ENCODE results near the gene CHM. TPM values are rescaled to one million over a fixed set of nuclear protein-coding genes. Genes with fewer than 3 reads are reported as not detected.
A peak's percentile ranks its signal among the peaks of the same experiment; 100 is the strongest.

Gene CHM, protein sequence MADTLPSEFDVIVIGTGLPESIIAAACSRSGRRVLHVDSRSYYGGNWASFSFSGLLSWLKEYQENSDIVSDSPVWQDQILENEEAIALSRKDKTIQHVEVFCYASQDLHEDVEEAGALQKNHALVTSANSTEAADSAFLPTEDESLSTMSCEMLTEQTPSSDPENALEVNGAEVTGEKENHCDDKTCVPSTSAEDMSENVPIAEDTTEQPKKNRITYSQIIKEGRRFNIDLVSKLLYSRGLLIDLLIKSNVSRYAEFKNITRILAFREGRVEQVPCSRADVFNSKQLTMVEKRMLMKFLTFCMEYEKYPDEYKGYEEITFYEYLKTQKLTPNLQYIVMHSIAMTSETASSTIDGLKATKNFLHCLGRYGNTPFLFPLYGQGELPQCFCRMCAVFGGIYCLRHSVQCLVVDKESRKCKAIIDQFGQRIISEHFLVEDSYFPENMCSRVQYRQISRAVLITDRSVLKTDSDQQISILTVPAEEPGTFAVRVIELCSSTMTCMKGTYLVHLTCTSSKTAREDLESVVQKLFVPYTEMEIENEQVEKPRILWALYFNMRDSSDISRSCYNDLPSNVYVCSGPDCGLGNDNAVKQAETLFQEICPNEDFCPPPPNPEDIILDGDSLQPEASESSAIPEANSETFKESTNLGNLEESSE
- 13.4 TPM for polyA plus RNA-seq (2013, experiment 1 of 4)
- 16.6 TPM for polyA plus RNA-seq (2013, experiment 2 of 4)
- 14.9 TPM for polyA plus RNA-seq (2013, experiment 3 of 4)
- polyA plus RNA-seq (2013, experiment 4 of 4): 14.5 TPM

- Histone ChIP-seq H3K36me3 (ENCODE audit: control insufficient read depth, insufficient read depth, low read length) (no peaks in the 10 kb centered on the region), H3K27me3 (ENCODE audit: control insufficient read depth, insufficient read depth, low read length, poor library complexity, severe bottlenecking) (no peaks in the 10 kb centered on the region), H3K4me3 (ENCODE audit: insufficient read depth, low read depth, low read length) (peak within 1 kb of the TSS; percentile 66), H3K27ac (ENCODE audit: insufficient read depth, low read depth, low read length, poor library complexity, severe bottlenecking) (peak within 1 kb of the TSS; percentile 76), H3K4me1 (ENCODE audit: control insufficient read depth, insufficient read depth, low read length) (peaks cover 5% of the 10 kb centered on the region), H3K9me3 (ENCODE audit: control insufficient read depth, low read length) (no peaks in the 10 kb centered on the region)
- 14% methylated on average over 22 to 25 of the region's 25 CpGs for WGBS, 2 experiments
Observed at GRCh38 chrX:86047174-86047935, at the start of gene CHM. Gene CHM (minus strand): TSS chrX:86047558. CDS start chrX:86047532, 26 bp downstream.

DNA sequence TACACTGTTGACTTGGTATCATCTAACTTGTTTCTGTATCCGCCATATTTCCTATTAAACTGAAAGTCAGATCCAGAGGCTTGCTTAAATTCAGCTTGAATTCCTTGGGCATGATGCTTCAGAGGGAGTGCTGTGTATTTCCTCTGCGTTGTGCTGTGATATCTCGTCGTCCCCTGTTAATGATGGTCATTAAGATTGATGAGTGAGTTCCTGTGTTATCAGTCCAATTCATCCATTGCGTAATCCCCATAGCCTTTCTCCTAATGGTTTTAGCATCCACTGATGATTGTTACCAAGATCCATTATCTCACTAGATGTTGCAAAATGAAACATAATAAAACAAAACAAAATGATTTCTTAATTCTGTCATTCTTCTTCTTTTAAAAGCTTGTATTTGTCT lies 31.3 kb upstream of the CHM start:
- H3K27ac ChIP-seq (ENCODE audit: insufficient read depth, low read depth, low read length, poor library complexity, severe bottlenecking): no peak overlapping the region
- 94 to 100% methylated on average over 4 to 5 of the region's 5 CpGs for WGBS, 2 experiments
- H3K4me1 ChIP-seq (ENCODE audit: control insufficient read depth, insufficient read depth, low read length): no peaks in the 10 kb centered on the region
- H3K9me3 ChIP-seq (ENCODE audit: control insufficient read depth, low read length): no peaks in the 10 kb centered on the region
- H3K27me3 ChIP-seq (ENCODE audit: control insufficient read depth, insufficient read depth, low read length, poor library complexity, severe bottlenecking): no peaks in the 10 kb centered on the region
- H3K4me3 ChIP-seq (ENCODE audit: insufficient read depth, low read depth, low read length): no peak overlapping the region
- H3K36me3 ChIP-seq (ENCODE audit: control insufficient read depth, insufficient read depth, low read length): no peaks in the 10 kb centered on the region

GRCh38 chrX:86066998-86067397 lies 19.6 kb upstream of the CHM start:
- Histone ChIP-seq H3K4me3 (ENCODE audit: insufficient read depth, low read depth, low read length) (no peak overlapping the region), H3K27ac (ENCODE audit: insufficient read depth, low read depth, low read length, poor library complexity, severe bottlenecking) (no peak overlapping the region), H3K27me3 (ENCODE audit: control insufficient read depth, insufficient read depth, low read length, poor library complexity, severe bottlenecking) (no peaks in the 10 kb centered on the region), H3K9me3 (ENCODE audit: control insufficient read depth, low read length) (no peaks in the 10 kb centered on the region), H3K36me3 (ENCODE audit: control insufficient read depth, insufficient read depth, low read length) (no peaks in the 10 kb centered on the region), H3K4me1 (ENCODE audit: control insufficient read depth, insufficient read depth, low read length) (no peaks in the 10 kb centered on the region)
- 76 to 87% methylated on average over 3 to 4 of the region's 4 CpGs for WGBS, 2 experiments

GRCh38 chrX:86061407-86061806 lies 14.0 kb upstream of the CHM start:
- H3K27ac ChIP-seq (ENCODE audit: insufficient read depth, low read depth, low read length, poor library complexity, severe bottlenecking): no peak overlapping the region
- no peak overlapping the region for H3K4me3 ChIP-seq (ENCODE audit: insufficient read depth, low read depth, low read length)
- H3K27me3 ChIP-seq (ENCODE audit: control insufficient read depth, insufficient read depth, low read length, poor library complexity, severe bottlenecking): no peaks in the 10 kb centered on the region
- no peaks in the 10 kb centered on the region for H3K9me3 ChIP-seq (ENCODE audit: control insufficient read depth, low read length)
- H3K36me3 ChIP-seq (ENCODE audit: control insufficient read depth, insufficient read depth, low read length): no peaks in the 10 kb centered on the region
- WGBS, 2 experiments: 77 to 93% methylated on average over 2 to 3 of the region's 3 CpGs
- no peaks in the 10 kb centered on the region for H3K4me1 ChIP-seq (ENCODE audit: control insufficient read depth, insufficient read depth, low read length)

- Histone ChIP-seq H3K36me3 (ENCODE audit: control insufficient read depth, insufficient read depth, low read length) (no peaks in the 10 kb centered on the region), H3K27ac (ENCODE audit: insufficient read depth, low read depth, low read length, poor library complexity, severe bottlenecking) (no peak overlapping the region), H3K27me3 (ENCODE audit: control insufficient read depth, insufficient read depth, low read length, poor library complexity, severe bottlenecking) (no peaks in the 10 kb centered on the region), H3K4me3 (ENCODE audit: insufficient read depth, low read depth, low read length) (no peak overlapping the region), H3K9me3 (ENCODE audit: control insufficient read depth, low read length) (no peaks in the 10 kb centered on the region), H3K4me1 (ENCODE audit: control insufficient read depth, insufficient read depth, low read length) (no peaks in the 10 kb centered on the region)
- WGBS, 2 experiments: 100% methylated on average over 1 of the region's 2 CpGs; no CpG with 5 or more reads in 1 of the 2 experiments
Observed at GRCh38 chrX:86051741-86052140, 4.4 kb upstream of the CHM start.

GRCh38 chrX:86047936-86048280 lies 550 bp upstream of the CHM start:
- H3K4me1 ChIP-seq (ENCODE audit: control insufficient read depth, insufficient read depth, low read length): peaks cover 5% of the 10 kb centered on the region
- H3K27me3 ChIP-seq (ENCODE audit: control insufficient read depth, insufficient read depth, low read length, poor library complexity, severe bottlenecking): no peaks in the 10 kb centered on the region
- WGBS, 2 experiments: 96 to 97% methylated on average over 15 of the region's 15 CpGs
- H3K9me3 ChIP-seq (ENCODE audit: control insufficient read depth, low read length): no peaks in the 10 kb centered on the region
- H3K27ac ChIP-seq (ENCODE audit: insufficient read depth, low read depth, low read length, poor library complexity, severe bottlenecking): no peak overlapping the region
- no peaks in the 10 kb centered on the region for H3K36me3 ChIP-seq (ENCODE audit: control insufficient read depth, insufficient read depth, low read length)
- H3K4me3 ChIP-seq (ENCODE audit: insufficient read depth, low read depth, low read length): no peak overlapping the region

- Histone ChIP-seq H3K9me3 (ENCODE audit: control insufficient read depth, low read length) (no peaks in the 10 kb centered on the region), H3K4me3 (ENCODE audit: insufficient read depth, low read depth, low read length) (no peak overlapping the region), H3K36me3 (ENCODE audit: control insufficient read depth, insufficient read depth, low read length) (no peaks in the 10 kb centered on the region), H3K4me1 (ENCODE audit: control insufficient read depth, insufficient read depth, low read length) (peaks cover 10% of the 10 kb centered on the region), H3K27ac (ENCODE audit: insufficient read depth, low read depth, low read length, poor library complexity, severe bottlenecking) (no peak overlapping the region), H3K27me3 (ENCODE audit: control insufficient read depth, insufficient read depth, low read length, poor library complexity, severe bottlenecking) (no peaks in the 10 kb centered on the region)
Observed at GRCh38 chrX:86044216-86044615, 3.1 kb downstream of the CHM start.

- WGBS, 2 experiments: 71 to 73% methylated on average over 21 of the region's 21 CpGs
- H3K4me3 ChIP-seq (ENCODE audit: insufficient read depth, low read depth, low read length): no peak overlapping the region
- no peaks in the 10 kb centered on the region for H3K9me3 ChIP-seq (ENCODE audit: control insufficient read depth, low read length)
- H3K27ac ChIP-seq (ENCODE audit: insufficient read depth, low read depth, low read length, poor library complexity, severe bottlenecking): no peak overlapping the region
- no peaks in the 10 kb centered on the region for H3K27me3 ChIP-seq (ENCODE audit: control insufficient read depth, insufficient read depth, low read length, poor library complexity, severe bottlenecking)
- H3K36me3 ChIP-seq (ENCODE audit: control insufficient read depth, insufficient read depth, low read length): no peaks in the 10 kb centered on the region
- peaks cover 5% of the 10 kb centered on the region for H3K4me1 ChIP-seq (ENCODE audit: control insufficient read depth, insufficient read depth, low read length)
Observed at GRCh38 chrX:86039625-86040568, 7.5 kb downstream of the CHM start.

- H3K4me1 ChIP-seq (ENCODE audit: control insufficient read depth, insufficient read depth, low read length): no peaks in the 10 kb centered on the region
- H3K36me3 ChIP-seq (ENCODE audit: control insufficient read depth, insufficient read depth, low read length): no peaks in the 10 kb centered on the region
- no peaks in the 10 kb centered on the region for H3K9me3 ChIP-seq (ENCODE audit: control insufficient read depth, low read length)
- no peak overlapping the region for H3K27ac ChIP-seq (ENCODE audit: insufficient read depth, low read depth, low read length, poor library complexity, severe bottlenecking)
- H3K27me3 ChIP-seq (ENCODE audit: control insufficient read depth, insufficient read depth, low read length, poor library complexity, severe bottlenecking): no peaks in the 10 kb centered on the region
- H3K4me3 ChIP-seq (ENCODE audit: insufficient read depth, low read depth, low read length): no peak overlapping the region
Observed at GRCh38 chrX:86033385-86033784, 14.0 kb downstream of the CHM start.

All from ectodermal cell (in vitro differentiated cells).